SK-N-MC (cell line): Measurements from ENCODE around the gene DCT.
"Not testable (repeated sequence)": the region's sequence is repeated elsewhere in the genome, so short reads cannot be mapped to it uniquely, and the experiment has no call there.

ENCODE experiments used
- EZH2 ChIP-seq: fragments of 200-600 bp; sonication (generic); IDR thresholded peaks from one replicate; pipeline ENCODE4 v1.6.1; 2017; ENCODE audit warnings: antibody characterized with exemption
- POLR2AphosphoS5 ChIP-seq: IDR thresholded peaks from 2 replicates; pipeline ENCODE4 v1.6.1; 2012; ENCODE audit warnings: mild to moderate bottlenecking, low read depth, low read length, borderline replicate concordance

GRCh38 chr13:94526956-94527355 lies 47.5 kb upstream of the DCT start:
- not testable (repeated sequence) for TF ChIP-seq EZH2, POLR2AphosphoS5
